Ecto neural progenitor cell (in vitro differentiated cells): ENCODE data around the gene VAV2.

ENCODE experiments used
- DNase-seq: peaks from one replicate; pipeline ENCODE4 v3.0.0-alpha.2; 2018; ENCODE audit warnings: low spot score

The VAV2 gene

GRCh38 chr9:133891741-133892140 is 100.4 kb downstream of the VAV2 start:
- DNase-seq, result no peak

DNA sequence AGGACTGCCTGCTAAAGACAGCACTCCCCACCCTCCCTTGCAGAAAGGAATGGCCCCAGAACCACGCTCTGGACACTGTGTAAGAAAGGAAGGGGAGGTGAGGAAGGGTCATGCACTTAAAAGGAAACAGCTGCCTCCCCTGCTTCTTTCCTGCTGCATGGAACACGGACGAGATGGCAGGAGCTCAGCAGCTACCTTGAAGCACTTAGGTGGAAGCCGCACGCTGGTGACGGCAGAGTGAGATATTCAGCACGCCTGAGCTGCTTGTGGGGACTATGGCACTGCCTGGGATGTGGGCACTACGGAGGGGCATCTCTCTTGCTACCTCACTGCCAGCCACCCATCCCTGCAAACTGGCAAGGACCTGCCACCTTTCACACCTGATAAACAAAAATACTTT is 101.5 kb downstream of the VAV2 start:
- no peak for DNase-seq

DNA sequence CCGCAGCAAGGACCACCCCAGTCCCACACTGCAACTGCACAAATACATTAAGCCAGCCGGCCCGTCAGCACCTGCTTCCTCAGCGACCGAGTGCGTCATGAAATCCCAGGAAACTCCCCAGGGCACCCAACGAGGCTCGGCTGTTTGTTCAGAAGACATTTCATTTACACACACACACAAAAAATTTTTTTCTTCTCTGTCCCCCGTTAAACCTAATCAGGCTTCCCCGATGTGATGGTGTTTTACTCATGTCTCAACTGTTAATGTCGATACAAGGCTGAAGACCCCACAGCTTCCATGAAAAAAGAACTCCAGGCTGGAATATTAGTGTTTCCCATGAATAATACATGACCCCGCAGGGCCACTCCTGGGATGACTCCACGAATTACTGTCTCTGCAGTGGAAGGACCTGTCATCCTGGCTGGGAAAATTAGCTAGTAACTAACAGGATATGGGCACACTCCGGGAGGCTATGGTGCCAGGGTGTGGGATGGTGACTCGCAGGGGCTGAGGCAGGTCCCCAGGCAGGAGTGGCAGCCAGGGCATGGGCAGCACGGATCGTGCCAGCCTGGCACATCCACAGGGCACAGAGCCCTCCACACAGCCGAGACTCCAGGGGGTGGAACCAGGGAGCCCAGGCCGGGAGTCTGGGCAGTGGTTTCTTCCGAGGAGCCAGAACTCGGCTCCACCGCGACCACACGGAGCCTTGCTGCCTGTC is 102.4 kb downstream of the VAV2 start:
- no peak for DNase-seq

DNA sequence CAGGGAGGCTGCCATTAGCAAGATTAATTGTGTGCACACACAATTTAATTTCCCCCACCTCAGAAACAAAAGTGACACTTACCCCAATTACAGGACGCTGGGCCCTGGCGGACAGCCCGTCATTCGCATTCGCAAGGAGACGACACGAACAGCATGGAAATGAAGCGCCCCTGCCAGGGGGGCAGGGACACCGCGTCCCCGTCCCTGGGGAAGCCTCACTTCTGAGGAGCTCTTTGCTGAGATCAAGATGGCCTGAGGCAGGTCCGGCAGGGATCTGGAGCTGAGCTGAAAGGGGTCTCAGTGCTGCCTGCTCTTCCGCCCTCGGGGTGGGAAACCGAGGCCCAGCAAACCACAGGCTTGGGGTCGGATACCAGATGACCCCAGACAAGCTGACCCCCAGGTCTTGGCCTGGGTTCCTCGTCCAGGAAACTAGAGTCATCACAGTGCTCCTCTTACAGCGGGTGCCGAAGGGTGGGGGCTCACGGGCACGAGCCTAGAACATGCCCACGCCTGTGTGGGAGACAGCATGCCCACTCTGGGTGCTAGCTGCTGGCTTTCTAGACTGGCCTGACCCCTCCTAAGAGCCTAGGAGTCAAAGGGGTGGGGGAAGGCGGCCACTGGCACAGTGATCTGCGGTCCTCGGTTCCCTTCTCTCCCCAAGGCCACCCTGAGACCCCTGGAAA is 103.2 kb downstream of the VAV2 start:
- DNase-seq, result no peak

- DNase-seq, result no peak
Observed at GRCh38 chr9:133888048-133888808, 103.9 kb downstream of the VAV2 start.

DNA sequence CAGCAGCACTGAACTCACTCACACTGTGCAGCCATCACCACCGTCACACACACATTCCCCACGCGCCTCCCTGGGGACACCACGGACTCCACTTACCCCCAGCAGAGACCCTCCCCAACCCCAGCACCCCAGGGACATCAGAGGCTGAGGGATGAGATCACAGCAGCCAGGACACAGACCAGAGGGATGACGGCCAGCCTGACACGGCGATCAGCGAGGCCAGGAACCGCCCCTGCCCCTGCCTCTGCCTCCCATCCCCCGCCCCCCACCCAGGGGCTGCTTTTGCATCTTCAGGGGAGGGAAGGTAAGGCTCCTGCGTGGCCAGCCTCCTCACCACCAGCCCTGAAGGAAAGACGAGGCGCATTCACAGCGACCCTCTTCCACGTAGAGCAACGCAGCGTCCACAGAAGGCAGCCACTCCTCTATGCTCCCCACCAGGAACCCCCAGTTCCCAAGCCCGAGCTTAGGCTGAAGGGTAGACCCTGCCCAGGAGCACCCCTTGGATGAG is 104.5 kb downstream of the VAV2 start:
- DNase-seq, result no peak

DNA sequence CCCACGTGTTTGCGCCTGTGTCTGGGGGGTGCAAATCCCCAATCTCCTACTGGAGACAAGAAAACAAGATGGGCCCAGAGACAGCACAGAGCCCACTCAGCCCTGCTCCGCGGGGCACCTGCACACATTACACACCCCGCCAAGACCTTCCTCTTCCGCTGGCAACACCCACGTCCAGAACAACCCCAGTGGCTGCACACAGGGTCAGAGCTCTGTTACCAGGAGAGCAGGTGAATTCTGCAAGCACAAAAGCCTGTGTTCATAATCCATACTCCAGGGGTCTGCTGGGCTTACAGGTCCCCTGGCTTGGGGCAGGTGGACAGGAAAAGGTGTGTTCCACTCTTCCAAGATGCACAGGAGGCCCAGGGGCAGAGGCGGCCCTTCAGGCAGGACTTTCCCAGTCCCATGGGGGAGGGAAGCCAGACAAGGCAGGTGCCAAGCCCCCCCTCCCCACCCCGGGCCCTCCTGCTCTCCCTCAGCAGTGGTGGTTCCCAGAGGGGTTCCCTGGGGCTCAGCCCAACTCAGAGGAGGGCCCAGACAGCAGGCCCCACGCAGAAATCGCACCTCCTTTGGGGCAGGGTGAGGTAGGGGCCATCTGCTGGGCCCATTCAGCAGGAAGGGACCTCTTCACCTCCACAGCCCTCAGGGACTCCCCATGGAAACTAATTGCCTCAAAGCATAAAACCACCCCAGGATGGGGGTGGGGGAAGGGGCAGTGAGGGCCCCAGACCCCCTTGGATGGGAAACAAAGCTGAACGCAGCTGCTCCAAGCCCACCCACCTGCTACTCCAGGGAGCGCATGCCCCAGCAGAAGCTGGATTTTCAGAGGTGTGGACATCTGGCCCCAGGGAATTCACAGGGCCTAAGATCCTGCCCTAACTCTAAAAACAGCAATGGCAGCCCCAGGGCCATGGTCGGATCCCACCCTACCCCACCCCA is 105.3 kb downstream of the VAV2 start:
- DNase-seq, result no peak

GRCh38 chr9:133884907-133885744 is 107.0 kb downstream of the VAV2 start:
- no peak for DNase-seq

DNA sequence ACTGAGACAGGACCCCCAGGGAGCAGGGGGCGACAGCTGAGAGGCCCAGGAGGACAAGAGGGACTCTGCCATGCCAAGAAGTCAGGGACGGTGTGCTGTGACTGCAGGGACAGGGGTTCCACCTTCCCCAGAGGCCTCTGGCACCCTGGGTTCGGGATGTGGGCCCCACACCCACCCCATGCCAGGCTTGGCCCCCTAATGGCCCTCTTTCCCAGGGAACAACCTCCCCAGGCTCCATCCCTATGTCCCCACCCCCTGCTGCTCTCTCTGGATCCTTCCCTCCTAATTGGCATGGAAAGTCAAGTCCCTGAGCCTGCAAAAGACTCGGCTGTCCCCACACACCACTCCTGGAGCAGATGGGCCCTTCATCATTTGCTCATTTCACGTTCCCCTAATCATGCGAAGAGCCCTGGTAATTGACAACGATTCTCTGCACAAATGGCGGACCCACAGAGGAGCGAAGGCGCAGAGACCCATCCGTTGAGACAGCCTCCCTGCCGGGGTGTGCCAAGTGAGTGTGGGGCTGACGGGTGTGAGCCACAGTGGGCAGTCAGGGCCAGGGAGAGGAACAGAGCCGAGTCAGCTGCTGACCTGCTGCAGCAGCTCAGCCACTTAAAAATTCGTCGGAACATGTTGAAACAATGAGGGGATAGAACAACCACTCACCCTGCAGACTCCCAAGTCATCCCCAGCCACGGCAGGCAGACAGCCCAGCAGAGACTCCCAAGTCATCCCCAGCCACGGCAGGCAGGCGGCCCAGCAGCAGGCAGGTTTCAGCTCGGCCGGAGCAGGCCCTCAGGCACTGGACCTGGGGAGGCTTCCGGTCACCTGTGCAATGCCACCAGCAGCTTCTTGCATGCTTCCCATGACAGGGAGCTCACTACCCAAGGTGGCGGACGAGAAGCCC is 109.0 kb downstream of the VAV2 start:
- DNase-seq, result no peak

DNA sequence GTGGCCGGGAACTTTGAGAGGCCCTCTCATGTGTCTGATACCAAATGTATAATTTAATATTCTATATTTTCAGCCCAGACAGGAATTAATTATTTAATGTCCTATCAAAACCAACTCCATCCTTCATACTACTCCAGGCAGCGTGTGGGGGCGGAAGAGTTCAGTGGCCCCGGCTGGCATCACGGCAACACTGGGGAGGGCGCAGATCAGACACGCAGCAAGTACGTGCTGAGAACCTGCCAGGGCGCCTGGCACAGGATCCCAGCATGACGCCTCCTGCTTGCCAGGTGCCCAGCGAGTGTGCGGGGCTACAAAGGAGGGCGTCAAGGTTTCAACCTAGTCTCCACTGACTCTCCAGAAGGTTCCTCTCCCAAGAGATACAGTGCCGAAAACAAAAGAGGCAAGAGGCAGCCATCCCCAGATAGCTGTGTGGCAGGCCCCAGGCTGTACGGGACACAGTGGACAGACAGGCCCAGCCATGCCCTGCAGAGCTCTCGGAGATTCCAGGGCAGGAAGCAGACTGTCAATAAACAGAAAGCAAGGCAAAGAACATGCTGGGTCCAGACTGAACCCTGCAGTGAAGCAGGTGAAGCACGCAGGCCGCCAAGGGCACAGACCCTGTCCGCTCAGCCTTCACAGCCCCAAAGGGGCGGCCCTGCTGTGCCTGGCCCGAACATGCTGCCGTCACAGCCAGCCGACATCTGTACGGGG is 110.3 kb downstream of the VAV2 start:
- no peak for DNase-seq

DNA sequence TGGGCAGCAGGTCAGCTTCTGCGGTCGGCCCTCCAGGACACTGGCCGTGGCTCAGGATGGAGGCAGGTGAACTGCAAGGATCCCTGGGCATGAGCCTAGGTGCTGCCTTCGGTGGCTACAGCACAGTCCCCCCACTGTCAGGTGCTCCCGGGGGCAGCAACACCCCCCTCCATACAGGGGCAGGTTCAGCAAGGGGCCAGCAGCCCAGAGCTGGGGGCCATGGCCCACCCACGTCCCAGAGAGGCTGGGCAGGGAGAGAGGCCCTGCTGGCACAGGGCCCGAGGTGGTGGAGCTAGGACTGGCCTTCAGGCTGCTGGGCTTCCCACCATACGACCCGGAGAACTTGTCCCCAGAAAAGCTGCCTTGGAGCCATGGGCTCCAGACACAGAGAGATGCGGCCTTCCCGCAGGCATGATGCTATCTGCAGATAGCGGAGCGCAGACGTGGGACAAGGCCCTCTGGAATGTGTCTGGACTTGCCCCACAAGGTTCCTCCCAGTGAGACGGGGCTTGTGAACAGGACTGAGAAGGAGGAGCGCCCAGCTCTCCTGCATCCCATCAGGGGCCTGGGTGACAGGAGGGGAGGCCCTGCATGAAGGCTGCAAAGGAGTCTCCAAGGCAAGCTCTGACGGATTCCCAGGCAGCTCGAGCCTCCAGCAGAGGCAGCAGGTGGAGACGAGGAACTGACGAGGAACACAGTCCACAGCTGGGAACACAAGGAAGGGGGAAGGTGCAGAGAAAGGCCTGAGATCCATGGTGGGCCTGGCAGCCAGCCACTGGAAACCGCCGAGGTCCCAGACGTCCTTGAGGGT is 111.1 kb downstream of the VAV2 start:
- no peak for DNase-seq

DNA sequence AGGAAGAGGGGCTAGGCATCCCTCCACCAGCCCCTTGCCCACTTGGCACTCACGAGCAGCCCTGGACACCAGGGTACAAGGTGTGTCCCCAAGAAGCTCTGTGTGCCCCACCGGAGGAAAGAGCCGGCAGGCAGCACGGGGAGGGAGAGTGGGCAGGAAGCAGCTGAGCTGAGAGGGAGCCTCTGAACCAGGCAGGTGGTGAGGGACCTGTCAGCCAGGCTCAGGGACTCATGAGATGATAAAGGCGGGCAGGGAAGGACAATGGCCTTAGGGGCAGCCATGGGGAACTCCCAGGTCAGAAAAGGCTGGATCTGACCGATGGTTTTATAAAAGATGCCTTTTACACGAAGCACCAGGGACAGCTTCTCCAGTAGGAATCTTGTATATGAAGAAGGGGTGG is 112.0 kb downstream of the VAV2 start:
- DNase-seq, result no peak

DNA sequence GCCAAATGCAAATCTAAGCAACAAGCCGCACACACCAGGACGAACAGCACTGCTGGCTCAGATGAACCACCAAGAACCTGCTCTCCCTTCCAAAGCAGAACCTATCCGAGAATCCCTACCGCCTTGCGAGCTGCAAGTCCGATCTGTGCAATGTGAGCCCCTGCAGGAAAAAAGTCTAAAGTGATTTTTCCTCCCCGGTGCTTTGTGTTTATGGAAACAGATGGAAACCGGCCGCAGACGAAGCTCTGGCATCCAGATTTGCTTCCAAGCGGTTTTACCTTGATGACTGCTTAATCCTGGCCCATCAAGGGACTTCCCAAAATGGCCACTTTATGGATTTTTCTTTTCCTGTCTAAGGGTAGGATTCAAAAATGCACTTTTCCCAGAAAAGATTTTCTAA is 112.5 kb downstream of the VAV2 start:
- DNase-seq, result no peak

- no peak for DNase-seq
Observed at GRCh38 chr9:133878402-133878801, 113.7 kb downstream of the VAV2 start.

DNA sequence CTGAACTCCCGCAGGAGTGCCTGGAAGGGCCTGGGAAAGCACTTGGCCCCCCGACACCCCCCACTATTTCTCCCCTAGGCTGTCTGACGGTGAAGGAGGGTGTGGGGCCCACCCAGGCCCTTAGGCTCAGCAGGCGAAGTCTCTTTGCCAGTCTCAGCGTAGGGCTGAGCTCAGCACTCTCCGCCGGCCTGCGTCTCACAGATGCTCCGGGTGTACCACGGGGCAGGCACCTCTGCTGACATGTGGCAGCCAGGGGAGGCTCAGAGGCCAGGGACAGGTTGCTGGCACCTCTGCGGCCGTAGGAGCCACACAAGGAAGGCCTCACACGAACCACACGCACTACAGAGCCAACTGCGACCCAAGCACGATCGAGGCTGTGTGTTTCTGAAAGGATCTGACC is 114.2 kb downstream of the VAV2 start:
- no peak for DNase-seq

- no peak for DNase-seq
Observed at GRCh38 chr9:133877327-133877726, 114.8 kb downstream of the VAV2 start.

GRCh38 chr9:133876836-133877235 is 115.3 kb downstream of the VAV2 start:
- DNase-seq, result no peak

DNA sequence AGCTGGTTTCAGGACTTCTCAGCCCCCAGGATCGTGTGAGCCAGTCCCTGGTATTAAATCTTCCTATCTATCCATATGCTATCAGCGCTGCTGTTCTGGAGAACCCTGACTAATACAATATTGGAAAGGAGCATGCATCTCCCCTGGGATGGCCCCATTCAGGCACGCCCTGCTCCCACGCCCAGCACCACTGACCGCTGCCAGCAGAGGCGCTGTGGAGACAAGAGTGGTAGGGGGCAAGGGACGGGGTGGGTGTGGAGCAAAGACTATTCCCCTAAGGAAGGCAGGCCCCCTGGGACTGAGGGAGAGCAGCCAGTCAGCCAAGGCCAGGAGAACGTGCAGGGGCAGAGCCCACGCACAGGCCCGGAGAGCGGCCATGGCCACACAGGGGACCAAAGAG is 116.0 kb downstream of the VAV2 start:
- peak; percentile 78 for DNase-seq
